ENCODE results near the gene NEDD4L.

GRCh38 chr18:58188996-58189395 is 145.0 kb downstream of the NEDD4L start:
- TF ChIP-seq RFX5 (IDR thresholded peaks at IDR 0.05; ENCODE audit: low read length) (no peak), CTCF (IDR thresholded peaks at IDR 0.05) (no peak), FOXM1 (IDR thresholded peaks at IDR 0.05; ENCODE audit: low read depth) (no peak), USF2 (IDR thresholded peaks at IDR 0.05; ENCODE audit: borderline replicate concordance, low read depth, low read length) (no peak)

All from SK-N-SH (cell line).